ENCODE data around the gene SURF4. TPM values are rescaled to one million over a fixed set of nuclear protein-coding genes. Genes with fewer than 3 reads are reported as not detected.

The SURF4 gene
- total and polyA plus RNA-seq, 3 donors from 2014 or later, result 150 to 163 (median 151) TPM

DNA sequence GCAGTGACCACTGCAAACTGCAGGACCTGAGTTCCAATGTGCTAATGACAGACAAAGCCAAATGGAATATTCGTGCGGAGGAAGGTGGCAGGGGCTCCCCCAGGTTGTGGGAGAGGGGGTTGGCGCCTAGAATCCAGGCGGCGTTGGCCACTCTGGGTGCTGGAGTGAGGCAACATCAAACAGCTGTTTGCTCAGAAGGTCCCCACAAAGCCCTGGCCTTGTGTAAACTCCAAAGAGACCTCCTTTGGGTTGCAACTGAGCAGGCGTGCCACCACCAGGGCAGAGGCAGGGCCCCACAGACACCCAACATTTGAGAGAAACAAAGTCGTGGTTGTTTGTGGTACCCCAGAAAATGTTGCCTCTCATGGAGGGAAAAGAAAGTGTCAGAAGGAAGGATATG is 14.9 kb upstream of the SURF4 start:
- WGBS, 2 donors, result 81 to 87% methylated on average over 7 of the region's 7 CpGs
- Histone ChIP-seq H3K36me3 (ENCODE audit: low read depth, missing control alignments) (no peaks in the 10 kb centered on the region), H3K27ac (no peak overlapping the region), H3K27me3 (no peaks in the 10 kb centered on the region), H3K4me3 (no peak overlapping the region), H3K9me3 (no peaks in the 10 kb centered on the region), H3K4me1 (no peaks in the 10 kb centered on the region)
- intact Hi-C loops (cut with DNase I; ENCODE audit: low total_unique reads), result no loop called here
- TF ChIP-seq POLR2A (IDR thresholded peaks at IDR 0.05) (no peak), CTCF (IDR thresholded peaks at IDR 0.05) (no peak)
- DNase-seq, result no peak

DNA sequence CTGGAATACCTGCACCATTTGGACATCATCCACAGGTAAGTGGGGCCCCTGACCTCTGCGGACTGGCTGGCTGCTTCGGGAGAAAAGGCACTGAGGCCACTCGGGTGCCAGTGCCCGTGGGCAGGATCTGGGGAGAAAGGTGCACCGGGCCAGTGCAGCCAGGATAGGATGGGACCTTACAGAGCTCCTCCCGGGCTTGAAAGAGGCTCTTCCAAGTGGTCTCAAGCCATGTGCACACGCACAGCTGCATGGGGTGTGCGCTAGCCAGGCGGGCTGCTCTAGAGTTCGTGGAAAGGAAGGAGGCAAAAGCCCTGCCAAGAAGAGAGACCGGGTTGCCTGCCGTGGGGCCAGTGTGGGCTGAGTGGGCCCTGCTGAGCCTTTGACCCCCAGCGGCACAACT is 13.7 kb upstream of the SURF4 start:
- intact Hi-C loops (cut with DNase I; ENCODE audit: low total_unique reads), result no loop called here
- Histone ChIP-seq H3K27me3 (no peaks in the 10 kb centered on the region), H3K4me3 (no peak overlapping the region), H3K9me3 (no peaks in the 10 kb centered on the region), H3K36me3 (ENCODE audit: low read depth, missing control alignments) (no peaks in the 10 kb centered on the region), H3K4me1 (no peaks in the 10 kb centered on the region), H3K27ac (no peak overlapping the region)
- TF ChIP-seq POLR2A (IDR thresholded peaks at IDR 0.05) (no peak), CTCF (IDR thresholded peaks at IDR 0.05) (no peak)
- WGBS, 2 donors, result 90 to 93% methylated on average over 8 to 13 of the region's 13 CpGs
- no peak for DNase-seq

GRCh38 chr9:133389025-133389557 is 13.2 kb upstream of the SURF4 start:
- Histone ChIP-seq H3K36me3 (ENCODE audit: low read depth, missing control alignments) (no peaks in the 10 kb centered on the region), H3K27ac (no peak overlapping the region), H3K4me1 (no peaks in the 10 kb centered on the region), H3K27me3 (no peaks in the 10 kb centered on the region), H3K9me3 (no peaks in the 10 kb centered on the region), H3K4me3 (no peak overlapping the region)
- DNase-seq, result no peak
- no peak for TF ChIP-seq POLR2A (IDR thresholded peaks at IDR 0.05)
- TF ChIP-seq CTCF (IDR thresholded peaks at IDR 0.05), result no peak
- WGBS, 2 donors, result 95% methylated on average over 12 of the region's 12 CpGs; no CpG with 5 or more reads in 1 of the 2 donors
- intact Hi-C loops (cut with DNase I; ENCODE audit: low total_unique reads), result no loop called here

- Histone ChIP-seq H3K9me3 (no peaks in the 10 kb centered on the region), H3K4me1 (no peaks in the 10 kb centered on the region), H3K36me3 (ENCODE audit: low read depth, missing control alignments) (no peaks in the 10 kb centered on the region), H3K4me3 (no peak overlapping the region), H3K27me3 (no peaks in the 10 kb centered on the region), H3K27ac (no peak overlapping the region)
- 89 to 95% methylated on average over 9 of the region's 9 CpGs for WGBS, 2 donors
- intact Hi-C loops (cut with DNase I; ENCODE audit: low total_unique reads), result no loop called here
- DNase-seq, result no peak
- no peak for TF ChIP-seq CTCF (IDR thresholded peaks at IDR 0.05)
- TF ChIP-seq POLR2A (IDR thresholded peaks at IDR 0.05), result no peak
Observed at GRCh38 chr9:133387680-133388079, 11.8 kb upstream of the SURF4 start.

- 84 to 87% methylated on average over 3 to 13 of the region's 13 CpGs for WGBS, 2 donors
- Histone ChIP-seq H3K4me1 (no peaks in the 10 kb centered on the region), H3K27me3 (no peaks in the 10 kb centered on the region), H3K27ac (no peak overlapping the region), H3K9me3 (no peaks in the 10 kb centered on the region), H3K4me3 (no peak overlapping the region), H3K36me3 (ENCODE audit: low read depth, missing control alignments) (no peaks in the 10 kb centered on the region)
- TF ChIP-seq CTCF (IDR thresholded peaks at IDR 0.05) (no peak), POLR2A (IDR thresholded peaks at IDR 0.05) (no peak)
- no peak for DNase-seq
- intact Hi-C loops (cut with DNase I; ENCODE audit: low total_unique reads), result no loop called here
Observed at GRCh38 chr9:133386338-133386737, 10.5 kb upstream of the SURF4 start.
